ENCODE results near the gene CENPB.

The CENPB gene

GRCh38 chr20:3786665-3787323, at the start of gene CENPB:
CENPB (minus strand) TSS chr20:3786740; CDS start chr20:3786483, 257 bp downstream.
- peak; percentile 73 for TF ChIP-seq RAD21 (IDR thresholded peaks at IDR 0.05; ENCODE audit: low read depth)
- no peak for TF ChIP-seq NFIC (IDR thresholded peaks at IDR 0.05)
- TF ChIP-seq TEAD4 (IDR thresholded peaks at IDR 0.05) = peak; percentile 52
- TF ChIP-seq, protein P1, sequence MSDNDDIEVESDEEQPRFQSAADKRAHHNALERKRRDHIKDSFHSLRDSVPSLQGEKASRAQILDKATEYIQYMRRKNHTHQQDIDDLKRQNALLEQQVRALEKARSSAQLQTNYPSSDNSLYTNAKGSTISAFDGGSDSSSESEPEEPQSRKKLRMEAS (IDR thresholded peaks at IDR 0.05) = peak; percentile 16; the same call in 1 of the 2 replicates
- no peak for TF ChIP-seq EGR1 (IDR thresholded peaks at IDR 0.05)
- TF ChIP-seq TCF12 (IDR thresholded peaks at IDR 0.05; ENCODE audit: low read depth) = no peak
- TF ChIP-seq CREB1 (IDR thresholded peaks at IDR 0.05; ENCODE audit: low read depth) = no peak
- no peak for TF ChIP-seq FOXM1 (IDR thresholded peaks at IDR 0.05; ENCODE audit: borderline replicate concordance, low read depth)
- peak; percentile 25; the same call in 1 of the 2 replicates for TF ChIP-seq TAF1 (IDR thresholded peaks at IDR 0.05; ENCODE audit: low read depth)
- no peak for TF ChIP-seq ZBTB7A (IDR thresholded peaks at IDR 0.05; ENCODE audit: low read depth)
- TF ChIP-seq REST (IDR thresholded peaks at IDR 0.05; ENCODE audit: low read depth) = peak; percentile 60

- TF ChIP-seq RAD21 (IDR thresholded peaks at IDR 0.05; ENCODE audit: low read depth) (no peak), TEAD4 (IDR thresholded peaks at IDR 0.05) (no peak), YY1 (IDR thresholded peaks at IDR 0.05; ENCODE audit: low read depth) (no peak), TCF12 (IDR thresholded peaks at IDR 0.05; ENCODE audit: low read depth) (no peak), REST (IDR thresholded peaks at IDR 0.05; ENCODE audit: low read depth) (no peak), ZBTB7A (IDR thresholded peaks at IDR 0.05; ENCODE audit: low read depth) (no peak), USF1 (IDR thresholded peaks at IDR 0.05) (no peak), EP300 (IDR thresholded peaks at IDR 0.05; ENCODE audit: borderline replicate concordance) (no peak), TAF1 (IDR thresholded peaks at IDR 0.05; ENCODE audit: low read depth) (no peak), CREB1 (IDR thresholded peaks at IDR 0.05; ENCODE audit: low read depth) (no peak)
Observed at GRCh38 chr20:3836132-3836531, 49.6 kb upstream of the CENPB start.

DNA sequence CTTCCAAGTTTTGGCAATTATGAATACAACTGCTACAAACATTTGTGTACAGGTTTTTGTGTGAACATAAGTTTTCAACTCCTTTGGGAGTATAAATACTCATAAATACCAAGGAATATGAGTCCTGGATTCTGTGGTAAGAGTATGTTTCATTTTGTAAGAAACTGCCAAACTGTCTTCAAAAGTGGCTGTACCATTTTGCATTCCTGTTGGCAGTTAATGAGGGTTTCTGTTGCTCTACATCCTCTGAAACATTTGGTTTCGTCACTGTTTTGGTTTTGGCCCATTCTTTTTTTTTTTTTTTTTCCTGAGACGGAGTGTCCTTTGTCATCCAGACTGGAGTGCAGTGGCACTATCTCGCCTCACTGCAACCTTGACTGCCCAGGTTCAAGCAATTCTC, 42.3 kb upstream of the CENPB start:
- TF ChIP-seq TCF12 (IDR thresholded peaks at IDR 0.05; ENCODE audit: low read depth) (no peak), CREB1 (IDR thresholded peaks at IDR 0.05; ENCODE audit: low read depth) (no peak), EP300 (IDR thresholded peaks at IDR 0.05; ENCODE audit: borderline replicate concordance) (no peak), TEAD4 (IDR thresholded peaks at IDR 0.05) (no peak), EGR1 (IDR thresholded peaks at IDR 0.05) (no peak), YY1 (IDR thresholded peaks at IDR 0.05; ENCODE audit: low read depth) (no peak), FOXM1 (IDR thresholded peaks at IDR 0.05; ENCODE audit: borderline replicate concordance, low read depth) (no peak), CEBPB (IDR thresholded peaks at IDR 0.05) (no peak), NFIC (IDR thresholded peaks at IDR 0.05) (no peak)
- TF ChIP-seq, protein P1 (IDR thresholded peaks at IDR 0.05) = no peak

DNA sequence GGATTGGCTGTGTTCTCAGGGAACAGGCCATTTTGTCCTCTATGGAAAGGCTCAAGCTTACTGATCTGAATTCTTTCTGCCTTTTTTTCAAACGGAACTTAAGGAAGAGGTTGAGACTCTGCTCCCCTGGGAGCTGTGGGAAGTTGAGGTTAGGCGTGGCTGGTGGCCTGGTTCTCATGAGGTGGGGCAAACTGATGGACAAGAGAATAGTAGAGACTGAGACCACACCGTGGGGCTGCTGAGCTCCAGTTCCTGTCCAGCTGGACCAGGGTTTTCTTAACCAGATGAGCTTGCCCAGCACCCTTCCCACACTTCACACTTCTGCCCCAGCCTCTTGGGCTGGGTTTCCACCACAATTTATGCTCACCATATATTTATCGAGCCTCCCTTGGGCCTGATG, 39.9 kb upstream of the CENPB start:
- TF ChIP-seq TEAD4 (IDR thresholded peaks at IDR 0.05) (no peak), FOXM1 (IDR thresholded peaks at IDR 0.05; ENCODE audit: borderline replicate concordance, low read depth) (no peak), REST (IDR thresholded peaks at IDR 0.05; ENCODE audit: low read depth) (no peak), EP300 (IDR thresholded peaks at IDR 0.05; ENCODE audit: borderline replicate concordance) (no peak), NFIC (IDR thresholded peaks at IDR 0.05) (no peak), TAF1 (IDR thresholded peaks at IDR 0.05; ENCODE audit: low read depth) (no peak), TCF12 (IDR thresholded peaks at IDR 0.05; ENCODE audit: low read depth) (no peak), EGR1 (IDR thresholded peaks at IDR 0.05) (no peak), RAD21 (IDR thresholded peaks at IDR 0.05; ENCODE audit: low read depth) (no peak), CREB1 (IDR thresholded peaks at IDR 0.05; ENCODE audit: low read depth) (no peak), USF1 (IDR thresholded peaks at IDR 0.05) (no peak), CEBPB (IDR thresholded peaks at IDR 0.05) (no peak), ZBTB7A (IDR thresholded peaks at IDR 0.05; ENCODE audit: low read depth) (no peak), YY1 (IDR thresholded peaks at IDR 0.05; ENCODE audit: low read depth) (no peak)
- TF ChIP-seq, protein P1 (IDR thresholded peaks at IDR 0.05) = no peak
